Panc1 (cell line): ENCODE measurements around the gene ADAMTS6.

Source experiments
- POLR2AphosphoS5 ChIP-seq: IDR thresholded peaks from 2 replicates; pipeline ENCODE4 v1.6.1; 2012; ENCODE audit warnings: mild to moderate bottlenecking, low read depth, low read length, moderate library complexity
- SIN3A ChIP-seq: IDR thresholded peaks from 2 replicates; pipeline ENCODE4 v1.6.1; 2012; ENCODE audit warnings: low read depth, mild to moderate bottlenecking, low read length, moderate library complexity, borderline replicate concordance; ENCODE audit not compliant: insufficient read depth
- TCF7L2 ChIP-seq: IDR thresholded peaks from 2 replicates; pipeline ENCODE4 v1.6.1; 2011; ENCODE audit warnings: mild to moderate bottlenecking, low read depth, low read length, inconsistent platforms
- TF ChIP-seq, protein P1 (sequence below): fragments of 450-650 bp; IDR thresholded peaks from 2 replicates; pipeline ENCODE4 v1.5.1; 2017; ENCODE audit warnings: mild to moderate bottlenecking
- TF ChIP-seq, protein P2 (sequence below), 2 experiments: IDR thresholded peaks; 2 replicates each; pipeline ENCODE4 v1.6.1; 2011 to 2012; ENCODE audit warnings: low read depth in 2 of 2, control low read depth in 1 of 2, low read length in 1 of 2, mild to moderate bottlenecking in 1 of 2, moderate library complexity in 1 of 2; ENCODE audit not compliant: insufficient read depth in 1 of 2

DNA sequence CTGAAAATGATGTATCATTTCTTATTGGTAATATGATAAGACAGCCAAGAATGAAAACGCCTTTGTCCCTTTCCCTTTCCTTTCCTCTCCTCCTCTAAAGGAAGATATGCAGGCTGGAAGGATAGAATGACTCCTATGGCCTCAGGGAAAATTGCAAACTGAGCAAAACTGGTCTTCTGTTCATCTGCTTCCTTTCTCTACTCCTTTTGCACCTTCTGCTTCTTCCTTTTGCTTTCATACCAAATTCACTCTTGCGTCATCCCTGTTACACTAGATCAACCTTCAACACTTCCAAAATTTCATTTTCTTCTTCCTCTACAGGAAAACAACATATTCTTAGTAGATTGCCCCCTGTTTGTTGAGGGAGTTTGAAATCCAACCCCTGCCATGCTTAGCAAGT, 234.1 kb downstream of the ADAMTS6 start:
- TF ChIP-seq, protein P1, sequence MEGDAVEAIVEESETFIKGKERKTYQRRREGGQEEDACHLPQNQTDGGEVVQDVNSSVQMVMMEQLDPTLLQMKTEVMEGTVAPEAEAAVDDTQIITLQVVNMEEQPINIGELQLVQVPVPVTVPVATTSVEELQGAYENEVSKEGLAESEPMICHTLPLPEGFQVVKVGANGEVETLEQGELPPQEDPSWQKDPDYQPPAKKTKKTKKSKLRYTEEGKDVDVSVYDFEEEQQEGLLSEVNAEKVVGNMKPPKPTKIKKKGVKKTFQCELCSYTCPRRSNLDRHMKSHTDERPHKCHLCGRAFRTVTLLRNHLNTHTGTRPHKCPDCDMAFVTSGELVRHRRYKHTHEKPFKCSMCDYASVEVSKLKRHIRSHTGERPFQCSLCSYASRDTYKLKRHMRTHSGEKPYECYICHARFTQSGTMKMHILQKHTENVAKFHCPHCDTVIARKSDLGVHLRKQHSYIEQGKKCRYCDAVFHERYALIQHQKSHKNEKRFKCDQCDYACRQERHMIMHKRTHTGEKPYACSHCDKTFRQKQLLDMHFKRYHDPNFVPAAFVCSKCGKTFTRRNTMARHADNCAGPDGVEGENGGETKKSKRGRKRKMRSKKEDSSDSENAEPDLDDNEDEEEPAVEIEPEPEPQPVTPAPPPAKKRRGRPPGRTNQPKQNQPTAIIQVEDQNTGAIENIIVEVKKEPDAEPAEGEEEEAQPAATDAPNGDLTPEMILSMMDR = no peak
- TF ChIP-seq POLR2AphosphoS5 (no peak), TCF7L2 (no peak), SIN3A (no peak)
- TF ChIP-seq, protein P2, sequence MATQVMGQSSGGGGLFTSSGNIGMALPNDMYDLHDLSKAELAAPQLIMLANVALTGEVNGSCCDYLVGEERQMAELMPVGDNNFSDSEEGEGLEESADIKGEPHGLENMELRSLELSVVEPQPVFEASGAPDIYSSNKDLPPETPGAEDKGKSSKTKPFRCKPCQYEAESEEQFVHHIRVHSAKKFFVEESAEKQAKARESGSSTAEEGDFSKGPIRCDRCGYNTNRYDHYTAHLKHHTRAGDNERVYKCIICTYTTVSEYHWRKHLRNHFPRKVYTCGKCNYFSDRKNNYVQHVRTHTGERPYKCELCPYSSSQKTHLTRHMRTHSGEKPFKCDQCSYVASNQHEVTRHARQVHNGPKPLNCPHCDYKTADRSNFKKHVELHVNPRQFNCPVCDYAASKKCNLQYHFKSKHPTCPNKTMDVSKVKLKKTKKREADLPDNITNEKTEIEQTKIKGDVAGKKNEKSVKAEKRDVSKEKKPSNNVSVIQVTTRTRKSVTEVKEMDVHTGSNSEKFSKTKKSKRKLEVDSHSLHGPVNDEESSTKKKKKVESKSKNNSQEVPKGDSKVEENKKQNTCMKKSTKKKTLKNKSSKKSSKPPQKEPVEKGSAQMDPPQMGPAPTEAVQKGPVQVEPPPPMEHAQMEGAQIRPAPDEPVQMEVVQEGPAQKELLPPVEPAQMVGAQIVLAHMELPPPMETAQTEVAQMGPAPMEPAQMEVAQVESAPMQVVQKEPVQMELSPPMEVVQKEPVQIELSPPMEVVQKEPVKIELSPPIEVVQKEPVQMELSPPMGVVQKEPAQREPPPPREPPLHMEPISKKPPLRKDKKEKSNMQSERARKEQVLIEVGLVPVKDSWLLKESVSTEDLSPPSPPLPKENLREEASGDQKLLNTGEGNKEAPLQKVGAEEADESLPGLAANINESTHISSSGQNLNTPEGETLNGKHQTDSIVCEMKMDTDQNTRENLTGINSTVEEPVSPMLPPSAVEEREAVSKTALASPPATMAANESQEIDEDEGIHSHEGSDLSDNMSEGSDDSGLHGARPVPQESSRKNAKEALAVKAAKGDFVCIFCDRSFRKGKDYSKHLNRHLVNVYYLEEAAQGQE (IDR thresholded peaks at IDR 0.05; ENCODE audit: insufficient read depth in 1 of 2, low read depth in 2 of 2, low read length in 1 of 2) = no peak
